WTC11 (cell line): ENCODE data around the gene MGAT3. TPM values are rescaled to one million over a fixed set of nuclear protein-coding genes. Genes with fewer than 3 reads are reported as not detected.

Experiments
- ATAC-seq: fragments of 200-7000 bp; cut with Tn5 transposase; 2 replicates; pipeline ENCODE4 v1.10.0; 2021; ENCODE audit warnings: mild to moderate bottlenecking, moderate library complexity
- CTCF ChIA-PET: fragments of 300-600 bp; sonication (Branson Sonifier 250); formaldehyde crosslinking; loops from one replicate; lab custom pipeline; 2021; ENCODE audit warnings: antibody characterized with exemption; lab: Charles Lee
- POLR2A ChIA-PET: fragments of 350-600 bp; sonication (Branson Sonifier 250); formaldehyde crosslinking; loops from one replicate; lab custom pipeline; 2021; ENCODE audit warnings: antibody characterized with exemption; lab: Charles Lee
- DNase-seq: peaks from one replicate; pipeline ENCODE4 v3.0.0; 2021; ENCODE audit warnings: low spot score
- H3K27ac Mint-ChIP-seq: 2 replicates; pipeline ENCODE4 v1.8.0; 2021; ENCODE audit warnings: mixed read lengths
- H3K27me3 Mint-ChIP-seq: 2 replicates; pipeline ENCODE4 v1.8.0; 2021; ENCODE audit warnings: low read depth, mild to moderate bottlenecking, moderate library complexity, mixed read lengths
- H3K36me3 Mint-ChIP-seq: 2 replicates; pipeline ENCODE4 v1.8.0; 2021; ENCODE audit warnings: mixed read lengths
- H3K4me1 Mint-ChIP-seq: 2 replicates; pipeline ENCODE4 v1.8.0; 2022; ENCODE audit warnings: mixed read lengths
- H3K4me3 Mint-ChIP-seq: 2 replicates; pipeline ENCODE4 v1.8.0; 2021; ENCODE audit warnings: mild to moderate bottlenecking, moderate library complexity, mixed read lengths
- H3K9me3 Mint-ChIP-seq: 2 replicates; pipeline ENCODE4 v1.8.0; 2021; ENCODE audit warnings: mixed read lengths
- E2F4 ChIP-seq: sonication (generic); formaldehyde crosslinking; IDR thresholded peaks from 2 replicates; pipeline ENCODE4 v1.8.1; 2022; ENCODE audit warnings: low read depth, mild to moderate bottlenecking, moderate library complexity, missing genetic modification reagents, borderline replicate concordance
- EMX1 ChIP-seq: fragments of 250-450 bp; sonication (Bioruptor Pico); IDR thresholded peaks from 2 replicates; pipeline ENCODE4 v1.8.0; 2021; ENCODE audit warnings: mild to moderate bottlenecking
- ESRRA ChIP-seq: sonication (generic); formaldehyde crosslinking; IDR thresholded peaks from 2 replicates; pipeline ENCODE4 v1.8.1; 2022; ENCODE audit warnings: mild to moderate bottlenecking, missing genetic modification reagents, borderline replicate concordance
- FOXK1 ChIP-seq: sonication (generic); formaldehyde crosslinking; IDR thresholded peaks from 2 replicates; pipeline ENCODE4 v1.8.0; 2022; ENCODE audit warnings: mild to moderate bottlenecking, moderate library complexity, missing genetic modification reagents
- GABPB1 ChIP-seq: sonication (generic); formaldehyde crosslinking; IDR thresholded peaks from 2 replicates; pipeline ENCODE4 v1.8.1; 2023; ENCODE audit warnings: mild to moderate bottlenecking, missing genetic modification reagents
- JAZF1 ChIP-seq: fragments of 250-450 bp; sonication (Bioruptor Pico); IDR thresholded peaks from 2 replicates; pipeline ENCODE4 v1.9.0; 2021; ENCODE audit warnings: moderate library complexity, mild to moderate bottlenecking, inconsistent platforms
- KAT7 ChIP-seq: sonication (generic); formaldehyde crosslinking; IDR thresholded peaks from 2 replicates; pipeline ENCODE4 v1.8.1; 2023; ENCODE audit warnings: missing genetic modification reagents, mild to moderate bottlenecking, borderline replicate concordance
- MAX ChIP-seq: sonication (generic); formaldehyde crosslinking; IDR thresholded peaks from 2 replicates; pipeline ENCODE4 v1.8.0; 2022; ENCODE audit warnings: mild to moderate bottlenecking, missing genetic modification reagents
- NFATC4 ChIP-seq: fragments of 250-450 bp; sonication (Bioruptor Pico); IDR thresholded peaks from 2 replicates; pipeline ENCODE4 v1.9.0; 2021; ENCODE audit warnings: mild to moderate bottlenecking
- NFYB ChIP-seq: sonication (generic); formaldehyde crosslinking; conservative IDR thresholded peaks from 2 replicates; pipeline ENCODE4 v1.8.0; 2022; ENCODE audit warnings: low read depth, missing genetic modification reagents
- NR1H2 ChIP-seq: sonication (generic); formaldehyde crosslinking; IDR thresholded peaks from 2 replicates; pipeline ENCODE4 v1.9.0; 2021; ENCODE audit warnings: mild to moderate bottlenecking, moderate library complexity, missing genetic modification reagents
- TEAD4 ChIP-seq: sonication (generic); formaldehyde crosslinking; IDR thresholded peaks from 2 replicates; pipeline ENCODE4 v1.8.0; 2022; ENCODE audit warnings: mild to moderate bottlenecking, missing genetic modification reagents
- USF1 ChIP-seq: sonication (generic); formaldehyde crosslinking; IDR thresholded peaks from 2 replicates; pipeline ENCODE4 v1.8.0; 2022; ENCODE audit warnings: mild to moderate bottlenecking, missing genetic modification reagents
- ZNF138 ChIP-seq: sonication (generic); formaldehyde crosslinking; conservative IDR thresholded peaks from 2 replicates; pipeline ENCODE4 v1.8.1; 2022; ENCODE audit warnings: mild to moderate bottlenecking, moderate library complexity, missing genetic modification reagents
- ZNF281 ChIP-seq: sonication (generic); formaldehyde crosslinking; IDR thresholded peaks from 2 replicates; pipeline ENCODE4 v1.8.0; 2023; ENCODE audit warnings: mild to moderate bottlenecking, missing genetic modification reagents
- ZNF396 ChIP-seq: fragments of 250-450 bp; sonication (Bioruptor Pico); IDR thresholded peaks from 2 replicates; pipeline ENCODE4 v1.8.0; 2021; ENCODE audit warnings: mild to moderate bottlenecking, moderate library complexity, borderline replicate concordance
- ZNF671 ChIP-seq: fragments of 250-450 bp; sonication (Bioruptor Pico); IDR thresholded peaks from 2 replicates; pipeline ENCODE4 v1.8.0; 2021; ENCODE audit warnings: mild to moderate bottlenecking
- ZSCAN18 ChIP-seq: fragments of 250-450 bp; sonication (Bioruptor Pico); IDR thresholded peaks from 2 replicates; pipeline ENCODE4 v2.1.2; 2022; ENCODE audit warnings: mild to moderate bottlenecking, moderate library complexity
- total RNA-seq: library from RNA; stranded (reverse); gene quantifications from 3 replicates; pipeline ENCODE4 v1.2.3, GENCODE V29; 2021
- TF ChIP-seq, protein P1 (sequence below): sonication (generic); formaldehyde crosslinking; IDR thresholded peaks from 2 replicates; pipeline ENCODE4 v1.8.0; 2023; ENCODE audit warnings: missing genetic modification reagents, mild to moderate bottlenecking, borderline replicate concordance
- TF ChIP-seq, protein P2 (sequence below): sonication (generic); formaldehyde crosslinking; IDR thresholded peaks from 2 replicates; pipeline ENCODE4 v1.8.0; 2022; ENCODE audit warnings: missing genetic modification reagents

Gene MGAT3
- total RNA-seq, 1 experiment from 2014 or later: 11.4 TPM

DNA sequence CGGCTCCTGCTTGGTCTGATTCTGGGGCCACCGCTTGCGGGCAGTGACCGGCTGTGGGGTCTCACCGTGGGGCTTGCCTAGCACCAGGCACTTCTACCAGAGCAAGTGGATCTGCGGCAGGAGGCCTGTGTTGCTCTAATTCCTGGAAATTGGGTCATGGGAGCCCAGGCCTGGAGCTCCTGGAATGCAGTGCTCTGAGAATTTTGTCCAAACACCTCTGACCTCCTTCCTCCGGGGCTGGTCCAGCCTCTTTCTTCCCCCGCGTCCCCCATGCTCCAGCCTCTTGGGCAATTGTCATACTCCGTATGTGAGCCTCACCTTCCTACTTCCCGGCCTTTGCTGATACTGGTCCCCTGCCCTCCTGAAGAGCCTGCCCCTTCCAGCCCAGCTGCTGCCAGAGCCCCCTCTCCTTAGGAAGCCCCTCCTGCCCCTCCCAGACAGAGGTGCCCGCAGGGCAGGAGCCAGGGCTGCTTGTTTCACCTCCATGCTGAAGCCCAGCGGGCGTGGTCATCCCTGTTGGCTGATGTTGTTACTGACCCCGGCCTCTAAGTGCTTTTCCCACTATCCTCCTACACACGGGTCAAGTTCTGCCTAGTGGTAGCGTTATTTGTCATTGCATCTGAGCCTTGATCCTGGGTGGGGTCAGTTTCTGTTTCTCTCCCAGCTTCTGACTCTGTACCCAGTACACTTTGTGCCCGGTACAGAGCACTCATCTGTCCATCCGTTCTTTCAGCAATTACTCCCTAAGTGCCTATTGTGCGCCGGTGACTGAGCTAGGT lies 9.6 kb downstream of the MGAT3 start:
- H3K4me1 Mint-ChIP-seq: peaks cover 29% of the 10 kb centered on the region
- TF ChIP-seq ZNF671 (CRISPR knock-in tag) (no peak), EMX1 (CRISPR knock-in tag) (no peak), TEAD4 (CRISPR knock-in tag) (no peak), JAZF1 (CRISPR knock-in tag) (no peak), GABPB1 (CRISPR knock-in tag) (no peak), E2F4 (CRISPR knock-in tag) (no peak), NFYB (CRISPR knock-in tag) (no peak), NFATC4 (no peak), ZNF396 (no peak), MAX (CRISPR knock-in tag) (no peak)
- TF ChIP-seq, protein P1, sequence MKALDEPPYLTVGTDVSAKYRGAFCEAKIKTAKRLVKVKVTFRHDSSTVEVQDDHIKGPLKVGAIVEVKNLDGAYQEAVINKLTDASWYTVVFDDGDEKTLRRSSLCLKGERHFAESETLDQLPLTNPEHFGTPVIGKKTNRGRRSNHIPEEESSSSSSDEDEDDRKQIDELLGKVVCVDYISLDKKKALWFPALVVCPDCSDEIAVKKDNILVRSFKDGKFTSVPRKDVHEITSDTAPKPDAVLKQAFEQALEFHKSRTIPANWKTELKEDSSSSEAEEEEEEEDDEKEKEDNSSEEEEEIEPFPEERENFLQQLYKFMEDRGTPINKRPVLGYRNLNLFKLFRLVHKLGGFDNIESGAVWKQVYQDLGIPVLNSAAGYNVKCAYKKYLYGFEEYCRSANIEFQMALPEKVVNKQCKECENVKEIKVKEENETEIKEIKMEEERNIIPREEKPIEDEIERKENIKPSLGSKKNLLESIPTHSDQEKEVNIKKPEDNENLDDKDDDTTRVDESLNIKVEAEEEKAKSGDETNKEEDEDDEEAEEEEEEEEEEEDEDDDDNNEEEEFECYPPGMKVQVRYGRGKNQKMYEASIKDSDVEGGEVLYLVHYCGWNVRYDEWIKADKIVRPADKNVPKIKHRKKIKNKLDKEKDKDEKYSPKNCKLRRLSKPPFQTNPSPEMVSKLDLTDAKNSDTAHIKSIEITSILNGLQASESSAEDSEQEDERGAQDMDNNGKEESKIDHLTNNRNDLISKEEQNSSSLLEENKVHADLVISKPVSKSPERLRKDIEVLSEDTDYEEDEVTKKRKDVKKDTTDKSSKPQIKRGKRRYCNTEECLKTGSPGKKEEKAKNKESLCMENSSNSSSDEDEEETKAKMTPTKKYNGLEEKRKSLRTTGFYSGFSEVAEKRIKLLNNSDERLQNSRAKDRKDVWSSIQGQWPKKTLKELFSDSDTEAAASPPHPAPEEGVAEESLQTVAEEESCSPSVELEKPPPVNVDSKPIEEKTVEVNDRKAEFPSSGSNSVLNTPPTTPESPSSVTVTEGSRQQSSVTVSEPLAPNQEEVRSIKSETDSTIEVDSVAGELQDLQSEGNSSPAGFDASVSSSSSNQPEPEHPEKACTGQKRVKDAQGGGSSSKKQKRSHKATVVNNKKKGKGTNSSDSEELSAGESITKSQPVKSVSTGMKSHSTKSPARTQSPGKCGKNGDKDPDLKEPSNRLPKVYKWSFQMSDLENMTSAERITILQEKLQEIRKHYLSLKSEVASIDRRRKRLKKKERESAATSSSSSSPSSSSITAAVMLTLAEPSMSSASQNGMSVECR (CRISPR knock-in tag): no peak
- H3K36me3 Mint-ChIP-seq: no peaks in the 10 kb centered on the region
- no peaks in the 10 kb centered on the region for H3K9me3 Mint-ChIP-seq
- DNase-seq (no peak), ATAC-seq (no peak)
- POLR2A ChIA-PET: no interaction called here
- H3K4me3 Mint-ChIP-seq: no peak overlapping the region
- no peaks in the 10 kb centered on the region for H3K27me3 Mint-ChIP-seq
- H3K27ac Mint-ChIP-seq: peak overlapping the region; percentile 27; the same call in 1 of the 2 replicates
- CTCF ChIA-PET: interaction anchor here (0.6 to 2.7 kb wide), 3 partner anchors 11 to 48 kb away, joined by 3 to 12 read pairs (median 3); no protein-coding TSS in a partner anchor

GRCh38 chr22:39467390-39467895 lies 10.6 kb downstream of the MGAT3 start:
- Mint-ChIP-seq H3K9me3 (no peaks in the 10 kb centered on the region), H3K36me3 (no peaks in the 10 kb centered on the region), H3K4me3 (no peak overlapping the region), H3K4me1 (peaks cover 35% of the 10 kb centered on the region), H3K27me3 (no peaks in the 10 kb centered on the region), H3K27ac (no peak overlapping the region; the same call in 1 of the 2 replicates)
- ATAC-seq (no peak), DNase-seq (no peak)
- POLR2A ChIA-PET: no interaction called here
- CTCF ChIA-PET: interaction anchor here (0.9 to 2.7 kb wide), 5 partner anchors 11 to 47 kb away, joined by 3 to 12 read pairs (median 5); no protein-coding TSS in a partner anchor
- TF ChIP-seq ESRRA (CRISPR knock-in tag) (no peak), ZSCAN18 (CRISPR knock-in tag) (no peak), NR1H2 (no peak), ZNF138 (CRISPR knock-in tag) (no peak), ZNF281 (CRISPR knock-in tag) (no peak), KAT7 (CRISPR knock-in tag) (no peak), USF1 (CRISPR knock-in tag) (no peak), FOXK1 (CRISPR knock-in tag) (no peak)
- TF ChIP-seq, protein P2, sequence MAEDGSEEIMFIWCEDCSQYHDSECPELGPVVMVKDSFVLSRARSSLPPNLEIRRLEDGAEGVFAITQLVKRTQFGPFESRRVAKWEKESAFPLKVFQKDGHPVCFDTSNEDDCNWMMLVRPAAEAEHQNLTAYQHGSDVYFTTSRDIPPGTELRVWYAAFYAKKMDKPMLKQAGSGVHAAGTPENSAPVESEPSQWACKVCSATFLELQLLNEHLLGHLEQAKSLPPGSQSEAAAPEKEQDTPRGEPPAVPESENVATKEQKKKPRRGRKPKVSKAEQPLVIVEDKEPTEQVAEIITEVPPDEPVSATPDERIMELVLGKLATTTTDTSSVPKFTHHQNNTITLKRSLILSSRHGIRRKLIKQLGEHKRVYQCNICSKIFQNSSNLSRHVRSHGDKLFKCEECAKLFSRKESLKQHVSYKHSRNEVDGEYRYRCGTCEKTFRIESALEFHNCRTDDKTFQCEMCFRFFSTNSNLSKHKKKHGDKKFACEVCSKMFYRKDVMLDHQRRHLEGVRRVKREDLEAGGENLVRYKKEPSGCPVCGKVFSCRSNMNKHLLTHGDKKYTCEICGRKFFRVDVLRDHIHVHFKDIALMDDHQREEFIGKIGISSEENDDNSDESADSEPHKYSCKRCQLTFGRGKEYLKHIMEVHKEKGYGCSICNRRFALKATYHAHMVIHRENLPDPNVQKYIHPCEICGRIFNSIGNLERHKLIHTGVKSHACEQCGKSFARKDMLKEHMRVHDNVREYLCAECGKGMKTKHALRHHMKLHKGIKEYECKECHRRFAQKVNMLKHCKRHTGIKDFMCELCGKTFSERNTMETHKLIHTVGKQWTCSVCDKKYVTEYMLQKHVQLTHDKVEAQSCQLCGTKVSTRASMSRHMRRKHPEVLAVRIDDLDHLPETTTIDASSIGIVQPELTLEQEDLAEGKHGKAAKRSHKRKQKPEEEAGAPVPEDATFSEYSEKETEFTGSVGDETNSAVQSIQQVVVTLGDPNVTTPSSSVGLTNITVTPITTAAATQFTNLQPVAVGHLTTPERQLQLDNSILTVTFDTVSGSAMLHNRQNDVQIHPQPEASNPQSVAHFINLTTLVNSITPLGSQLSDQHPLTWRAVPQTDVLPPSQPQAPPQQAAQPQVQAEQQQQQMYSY (CRISPR knock-in tag): no peak
